Endothelial cell (in vitro differentiated cells): ENCODE results near the gene OR6N1. TPM values are rescaled to one million over a fixed set of nuclear protein-coding genes. Genes with fewer than 3 reads are reported as not detected.

Experiments
- DNase-seq: peaks from one replicate; pipeline ENCODE4 v3.0.0; 2021; ENCODE audit warnings: low spot score
- H3K27ac Mint-ChIP-seq: one replicate; pipeline ENCODE4 v1.8.0; 2021; ENCODE audit warnings: mixed read lengths, inconsistent platforms; ENCODE audit not compliant: unreplicated experiment
- H3K27me3 Mint-ChIP-seq: one replicate; pipeline ENCODE4 v1.8.0; 2021; ENCODE audit warnings: mild to moderate bottlenecking, moderate library complexity, mixed read lengths, inconsistent platforms; ENCODE audit not compliant: unreplicated experiment
- H3K36me3 Mint-ChIP-seq: one replicate; pipeline ENCODE4 v1.8.0; 2021; ENCODE audit warnings: mild to moderate bottlenecking, low read depth, mixed read lengths, inconsistent platforms; ENCODE audit not compliant: unreplicated experiment
- H3K4me1 Mint-ChIP-seq: one replicate; pipeline ENCODE4 v1.8.0; 2021; ENCODE audit warnings: mild to moderate bottlenecking, mixed read lengths, inconsistent platforms; ENCODE audit not compliant: unreplicated experiment
- H3K4me3 Mint-ChIP-seq: one replicate; pipeline ENCODE4 v1.8.0; 2021; ENCODE audit warnings: mild to moderate bottlenecking, mixed read lengths, inconsistent platforms; ENCODE audit not compliant: unreplicated experiment
- H3K9me3 Mint-ChIP-seq: one replicate; pipeline ENCODE4 v1.8.0; 2021; ENCODE audit warnings: mixed read lengths, inconsistent platforms; ENCODE audit not compliant: unreplicated experiment
- total RNA-seq: library from RNA; stranded (reverse); fragmentation: NEBNext Ultra II Directional; extraction: Animal tissue kit (Norgen Biotek cat#: 25700); gene quantifications from one replicate; pipeline ENCODE4 v1.2.1, GENCODE V29; 2021; ENCODE audit not compliant: unreplicated experiment
- TF ChIP-seq, protein P1 (sequence below): fragments of 200-600 bp; sonication (generic); IDR thresholded peaks from one replicate; pipeline ENCODE4 v1.5.0; 2021; ENCODE audit warnings: antibody characterized with exemption; ENCODE audit not compliant: unreplicated experiment

Gene OR6N1
- total RNA-seq, 1 donor from 2014 or later, result not detected

DNA sequence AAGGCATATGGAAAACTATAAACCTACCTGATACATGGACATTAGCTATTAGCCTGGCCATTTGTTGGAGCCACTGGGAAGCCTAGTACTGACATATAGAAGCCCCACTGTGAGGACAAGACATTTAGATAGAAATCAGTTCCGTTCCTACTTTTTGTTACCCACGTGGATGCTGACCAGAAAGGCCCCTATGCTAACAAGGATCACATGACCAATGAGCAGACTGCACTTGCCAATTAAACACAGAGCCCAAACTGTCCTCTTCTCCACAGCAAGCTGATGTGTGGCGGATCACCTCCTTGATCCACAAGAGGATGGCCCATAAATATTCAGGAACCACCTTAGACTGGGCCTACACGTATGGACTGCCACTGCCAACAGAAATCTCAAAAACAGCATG lies 40.3 kb downstream of the OR6N1 start:
- no peak overlapping the region for H3K4me3 Mint-ChIP-seq
- H3K9me3 Mint-ChIP-seq, result no peaks in the 10 kb centered on the region
- peaks cover 8% of the 10 kb centered on the region for H3K4me1 Mint-ChIP-seq
- no peaks in the 10 kb centered on the region for H3K36me3 Mint-ChIP-seq
- TF ChIP-seq, protein P1, sequence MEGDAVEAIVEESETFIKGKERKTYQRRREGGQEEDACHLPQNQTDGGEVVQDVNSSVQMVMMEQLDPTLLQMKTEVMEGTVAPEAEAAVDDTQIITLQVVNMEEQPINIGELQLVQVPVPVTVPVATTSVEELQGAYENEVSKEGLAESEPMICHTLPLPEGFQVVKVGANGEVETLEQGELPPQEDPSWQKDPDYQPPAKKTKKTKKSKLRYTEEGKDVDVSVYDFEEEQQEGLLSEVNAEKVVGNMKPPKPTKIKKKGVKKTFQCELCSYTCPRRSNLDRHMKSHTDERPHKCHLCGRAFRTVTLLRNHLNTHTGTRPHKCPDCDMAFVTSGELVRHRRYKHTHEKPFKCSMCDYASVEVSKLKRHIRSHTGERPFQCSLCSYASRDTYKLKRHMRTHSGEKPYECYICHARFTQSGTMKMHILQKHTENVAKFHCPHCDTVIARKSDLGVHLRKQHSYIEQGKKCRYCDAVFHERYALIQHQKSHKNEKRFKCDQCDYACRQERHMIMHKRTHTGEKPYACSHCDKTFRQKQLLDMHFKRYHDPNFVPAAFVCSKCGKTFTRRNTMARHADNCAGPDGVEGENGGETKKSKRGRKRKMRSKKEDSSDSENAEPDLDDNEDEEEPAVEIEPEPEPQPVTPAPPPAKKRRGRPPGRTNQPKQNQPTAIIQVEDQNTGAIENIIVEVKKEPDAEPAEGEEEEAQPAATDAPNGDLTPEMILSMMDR, result no peak
- H3K27ac Mint-ChIP-seq, result no peak overlapping the region
- no peaks in the 10 kb centered on the region for H3K27me3 Mint-ChIP-seq
- DNase-seq, result no peak

DNA sequence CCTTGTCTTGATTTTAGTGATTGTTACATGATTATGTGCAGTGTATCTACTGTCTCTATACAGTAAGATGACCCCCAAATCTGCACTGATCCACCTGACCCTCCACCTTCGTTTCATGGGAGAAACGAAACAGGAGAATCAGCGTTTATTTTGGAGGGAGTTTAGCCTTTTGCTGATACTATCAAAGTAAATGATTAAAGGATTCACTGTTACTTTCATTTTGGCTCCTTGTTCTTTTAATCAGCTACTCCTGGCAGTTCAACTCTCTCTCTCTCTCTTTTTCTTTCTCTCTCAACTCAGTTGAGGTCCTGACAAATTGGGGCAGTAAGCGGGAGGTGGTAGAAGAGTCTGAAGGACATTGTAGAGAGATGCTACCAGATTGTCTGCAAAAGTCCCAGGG lies 41.5 kb downstream of the OR6N1 start:
- DNase-seq, result no peak
- Mint-ChIP-seq H3K36me3 (no peaks in the 10 kb centered on the region), H3K4me1 (peaks cover 8% of the 10 kb centered on the region), H3K27me3 (no peaks in the 10 kb centered on the region), H3K4me3 (no peak overlapping the region), H3K27ac (no peak overlapping the region), H3K9me3 (no peaks in the 10 kb centered on the region)
- TF ChIP-seq, protein P1, result no peak

DNA sequence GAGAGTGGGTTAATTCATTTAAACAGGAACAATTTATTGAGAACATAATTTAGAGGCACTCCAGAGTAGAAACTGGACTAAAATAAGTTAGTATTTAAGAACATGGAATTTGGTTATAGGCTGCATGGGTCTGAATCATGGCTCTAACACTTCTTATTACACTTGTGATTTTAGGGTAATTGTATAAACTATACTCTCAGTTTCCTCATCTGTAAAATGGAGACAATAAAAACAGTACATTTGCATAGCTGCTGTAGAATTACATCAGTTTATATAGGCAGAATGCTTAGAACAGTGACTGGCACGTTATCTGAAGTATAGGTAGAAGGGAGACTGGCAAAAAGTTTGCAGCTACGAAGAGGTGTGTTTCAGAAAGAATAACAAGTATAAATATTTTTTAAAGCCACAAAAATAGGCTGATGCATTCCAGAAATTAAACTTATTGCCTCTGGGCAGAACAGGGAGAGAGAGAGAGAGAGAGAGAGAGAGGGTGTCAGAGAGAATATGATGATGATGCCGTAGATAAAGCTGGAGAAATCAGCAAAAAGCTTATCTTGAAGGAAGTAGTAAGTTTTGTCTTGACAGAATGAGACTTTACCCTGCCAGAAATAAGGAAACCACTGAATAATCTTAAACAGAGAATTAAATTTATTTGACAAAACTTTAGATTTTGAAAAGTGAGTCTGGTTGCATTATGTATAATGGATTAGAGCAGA lies 43.3 kb downstream of the OR6N1 start:
- TF ChIP-seq, protein P1, result no peak
- H3K4me3 Mint-ChIP-seq, result no peak overlapping the region
- no peaks in the 10 kb centered on the region for H3K9me3 Mint-ChIP-seq
- H3K4me1 Mint-ChIP-seq, result peaks cover 8% of the 10 kb centered on the region
- no peak for DNase-seq
- no peak overlapping the region for H3K27ac Mint-ChIP-seq
- no peaks in the 10 kb centered on the region for H3K36me3 Mint-ChIP-seq
- no peaks in the 10 kb centered on the region for H3K27me3 Mint-ChIP-seq

DNA sequence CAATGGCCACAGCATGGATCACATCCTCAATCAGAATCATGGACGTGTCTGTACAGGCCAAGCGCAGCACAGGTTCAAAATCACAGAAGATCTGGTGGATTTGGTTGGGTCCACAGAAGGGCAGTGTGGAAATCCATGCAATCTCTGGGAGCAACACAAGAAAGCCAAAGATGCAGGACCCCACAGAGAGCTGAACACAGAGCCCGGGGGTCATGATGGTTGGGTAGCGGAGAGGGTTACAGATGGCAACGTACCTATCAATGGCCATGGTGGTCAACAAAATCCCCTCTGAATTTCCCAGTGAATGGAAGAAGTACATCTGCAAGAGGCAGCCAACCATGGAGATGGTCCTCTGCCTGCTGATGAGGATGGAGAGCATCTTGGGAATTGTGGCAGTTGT lies 47.6 kb downstream of the OR6N1 start:
- Mint-ChIP-seq H3K27ac (no peak overlapping the region), H3K4me1 (peaks cover 8% of the 10 kb centered on the region), H3K27me3 (no peaks in the 10 kb centered on the region), H3K36me3 (no peaks in the 10 kb centered on the region), H3K9me3 (no peaks in the 10 kb centered on the region), H3K4me3 (no peak overlapping the region)
- TF ChIP-seq, protein P1, result no peak
- no peak for DNase-seq

DNA sequence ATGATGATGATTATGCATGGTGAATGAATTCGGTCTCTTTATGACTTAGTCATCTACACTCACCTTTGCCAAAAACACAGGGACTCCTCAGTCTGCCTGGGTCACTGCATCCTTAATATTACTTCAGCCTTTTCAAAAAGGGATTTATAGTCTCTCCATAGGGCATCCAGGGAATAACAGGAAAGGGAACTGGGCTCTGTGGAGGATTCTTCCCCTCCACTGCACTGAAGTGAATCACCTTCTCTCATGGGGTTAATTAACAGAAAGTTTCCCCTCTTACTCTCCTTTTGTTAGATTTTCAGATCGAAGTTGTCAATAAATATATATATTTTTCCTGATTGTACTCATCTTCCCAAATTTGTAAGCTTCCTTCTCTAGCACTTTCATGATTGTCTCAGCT lies 51.4 kb downstream of the OR6N1 start, which contains the start of gene OR6K3:
TSS of gene OR6K3 (minus strand) at position 101 of the 400 bp plus-strand sequence. CDS start 2,605 bp downstream, outside the sequence.
- peaks cover 22% of the 10 kb centered on the region for H3K4me1 Mint-ChIP-seq
- no peaks in the 10 kb centered on the region for H3K9me3 Mint-ChIP-seq
- DNase-seq, result no peak
- H3K27ac Mint-ChIP-seq, result no peak within 1 kb of the TSS
- no peak within 1 kb of the TSS for H3K4me3 Mint-ChIP-seq
- TF ChIP-seq, protein P1, result no peak
- H3K36me3 Mint-ChIP-seq, result no peaks in the 10 kb centered on the region
- H3K27me3 Mint-ChIP-seq, result no peaks in the 10 kb centered on the region
